NT2/D1 (cell line): Measurements from ENCODE around the gene GNAI1.

ENCODE experiments used
- DNase-seq: peaks from one replicate; pipeline ENCODE4 v3.0.0-alpha.2; 2011; ENCODE audit warnings: low read depth, low spot score
- H3K27me3 ChIP-seq: 2 replicates; pipeline ENCODE4 v1.6.0; 2011; ENCODE audit warnings: mild to moderate bottlenecking; ENCODE audit not compliant: insufficient read length, insufficient read depth
- H3K36me3 ChIP-seq: 2 replicates; pipeline ENCODE4 v1.6.1; 2011; ENCODE audit warnings: mild to moderate bottlenecking, low read length, mixed read lengths; ENCODE audit not compliant: insufficient read depth, insufficient read length
- H3K4me1 ChIP-seq: 2 replicates; pipeline ENCODE4 v1.5.1; 2011; ENCODE audit not compliant: insufficient read depth, insufficient read length
- H3K4me3 ChIP-seq: 2 replicates; pipeline ENCODE4 v1.5.1; 2011; ENCODE audit warnings: low read depth; ENCODE audit not compliant: insufficient read length
- H3K9ac ChIP-seq: 2 replicates; pipeline ENCODE4 v1.6.0; 2011; ENCODE audit warnings: low read depth; ENCODE audit not compliant: insufficient read length
- H3K9me3 ChIP-seq: 2 replicates; pipeline ENCODE4 v1.5.1; 2011; ENCODE audit warnings: mild to moderate bottlenecking, low read length; ENCODE audit not compliant: insufficient read depth
- SUZ12 ChIP-seq: IDR thresholded peaks from 2 replicates; pipeline ENCODE4 v1.6.1; 2011; ENCODE audit not compliant: insufficient read length, insufficient read depth; ENCODE audit errors: extremely low read depth
- YY1 ChIP-seq: IDR thresholded peaks from 2 replicates; pipeline ENCODE4 v1.6.1; 2011; ENCODE audit not compliant: insufficient read length, insufficient read depth
- ZNF274 ChIP-seq: IDR thresholded peaks from 2 replicates; pipeline ENCODE4 v1.6.1; 2011; ENCODE audit warnings: mild to moderate bottlenecking, low read depth, low read length

GNAI1 gene

DNA sequence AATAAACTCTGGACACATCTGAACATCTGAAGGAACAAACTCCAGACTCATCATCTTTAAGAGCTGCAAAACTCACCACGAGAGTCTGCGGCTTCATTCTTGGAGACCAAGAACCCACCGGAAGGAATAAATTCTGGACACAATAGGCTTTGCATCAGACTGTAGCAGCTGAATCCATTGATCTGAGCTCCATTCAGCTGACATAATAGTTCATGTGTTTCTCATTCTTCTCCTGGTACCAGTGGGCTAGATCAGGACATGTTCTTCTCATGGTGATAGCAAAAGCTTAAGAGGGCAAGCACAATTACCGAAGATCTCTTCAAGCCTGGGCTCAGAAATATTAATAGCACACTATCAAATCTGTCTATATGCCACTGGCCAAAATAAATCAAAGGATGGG is 20.5 kb upstream of the GNAI1 start:
- DNase-seq: no peak
- Histone ChIP-seq H3K36me3 (no peaks in the 10 kb centered on the region), H3K9me3 (no peaks in the 10 kb centered on the region), H3K4me3 (no peak overlapping the region), H3K27me3 (no peaks in the 10 kb centered on the region), H3K4me1 (no peaks in the 10 kb centered on the region), H3K9ac (no peak overlapping the region)
- TF ChIP-seq SUZ12 (no peak), YY1 (no peak), ZNF274 (no peak)

DNA sequence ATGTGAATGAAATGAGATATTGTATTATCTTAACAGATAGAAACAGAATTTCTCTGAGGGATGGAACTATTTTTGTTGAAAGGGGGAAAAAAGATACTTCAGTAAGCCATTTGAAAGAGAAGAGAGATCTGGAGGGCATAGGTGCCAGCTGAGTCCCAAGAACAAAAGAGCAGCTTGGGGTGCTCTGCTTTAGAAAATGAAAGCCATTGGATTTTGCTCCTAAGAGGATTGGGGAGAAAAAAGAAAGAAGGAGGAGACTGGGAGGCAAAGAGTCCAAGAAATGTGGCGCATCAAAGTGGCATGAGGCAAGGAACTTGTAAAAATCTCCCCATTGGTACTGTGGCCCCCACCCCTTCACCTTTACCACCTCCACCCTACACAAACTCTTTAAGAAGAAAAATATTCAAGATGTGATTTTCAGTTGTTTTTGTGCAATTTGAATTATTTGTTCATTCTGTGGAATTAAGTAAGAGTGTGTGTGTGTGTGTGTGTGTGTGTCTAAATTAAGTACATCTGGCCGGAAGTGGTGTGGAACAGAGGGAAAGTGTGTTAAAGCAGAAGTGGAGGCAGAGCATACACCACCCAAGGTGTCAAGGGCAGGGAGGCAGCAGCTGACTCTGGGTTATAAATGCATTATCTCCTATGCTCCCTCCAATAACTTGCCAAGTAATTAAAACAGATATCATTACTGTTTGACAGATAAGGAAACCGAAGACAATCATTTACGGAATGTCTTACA is 9.9 kb upstream of the GNAI1 start:
- no peaks in the 10 kb centered on the region for H3K4me1 ChIP-seq
- no peak overlapping the region for H3K4me3 ChIP-seq
- TF ChIP-seq ZNF274: no peak
- TF ChIP-seq YY1: no peak
- TF ChIP-seq SUZ12: no peak
- no peaks in the 10 kb centered on the region for H3K9me3 ChIP-seq
- H3K9ac ChIP-seq: no peak overlapping the region
- H3K36me3 ChIP-seq: no peaks in the 10 kb centered on the region
- no peak for DNase-seq
- H3K27me3 ChIP-seq: no peaks in the 10 kb centered on the region

DNA sequence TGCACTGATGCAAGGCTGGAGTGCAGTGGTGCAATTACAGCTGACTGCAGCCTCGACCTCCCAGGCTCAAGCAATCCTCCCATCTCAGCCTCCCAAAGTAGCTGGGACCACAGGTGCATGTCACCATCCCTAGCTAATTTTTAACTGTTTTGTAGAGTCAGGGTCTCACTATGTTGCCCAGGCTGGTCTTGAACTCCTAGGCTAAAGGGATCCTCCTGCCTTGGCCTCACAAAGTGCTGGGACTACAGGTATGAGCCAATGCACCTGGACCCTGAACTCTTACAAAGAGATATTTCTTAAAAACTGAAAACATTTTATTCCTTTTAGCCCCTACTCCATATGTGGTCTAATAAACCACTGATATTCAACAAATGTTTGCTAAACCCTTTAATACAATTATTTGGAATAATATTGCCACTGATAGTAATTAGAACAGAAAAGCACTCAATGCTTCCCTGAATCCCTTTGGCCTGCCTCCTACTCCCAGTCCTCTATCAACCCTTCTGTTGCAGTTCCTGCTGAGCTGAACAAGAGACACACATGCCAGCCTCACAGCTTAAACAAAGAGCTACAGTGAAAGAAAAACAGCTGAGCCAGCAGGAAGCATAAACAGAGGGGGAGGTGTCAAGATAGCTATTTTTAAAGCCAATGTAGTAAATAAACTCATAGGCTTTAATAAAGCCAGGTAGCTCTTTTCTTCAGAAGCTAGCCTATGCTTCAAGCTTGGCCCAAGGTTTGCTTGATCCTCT is 7.0 kb upstream of the GNAI1 start:
- no peaks in the 10 kb centered on the region for H3K36me3 ChIP-seq
- TF ChIP-seq ZNF274 (no peak), YY1 (no peak), SUZ12 (no peak)
- no peaks in the 10 kb centered on the region for H3K27me3 ChIP-seq
- no peaks in the 10 kb centered on the region for H3K9me3 ChIP-seq
- DNase-seq: peak; percentile 77
- no peaks in the 10 kb centered on the region for H3K4me1 ChIP-seq
- no peak overlapping the region for H3K9ac ChIP-seq
- no peak overlapping the region for H3K4me3 ChIP-seq

DNA sequence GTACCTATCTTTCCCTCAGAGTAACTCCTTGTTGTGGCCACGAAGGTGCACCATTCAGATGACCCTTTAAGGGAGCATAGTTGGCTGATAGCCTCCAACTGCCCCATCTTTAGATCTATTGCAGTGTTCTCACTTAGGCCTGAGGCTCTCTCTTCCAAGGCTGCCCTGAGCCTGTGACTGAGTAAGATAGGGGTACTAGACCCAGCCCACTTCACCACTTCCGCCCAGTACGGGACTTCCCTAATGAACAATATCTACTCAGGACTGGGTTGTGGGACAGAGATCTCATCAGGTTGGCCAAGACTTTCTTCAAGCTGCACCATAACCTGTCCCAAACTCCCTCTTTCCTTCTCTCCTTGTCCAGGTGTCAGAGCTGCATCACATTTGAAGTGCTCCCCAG is 5.7 kb upstream of the GNAI1 start:
- Histone ChIP-seq H3K9ac (no peak overlapping the region), H3K36me3 (no peaks in the 10 kb centered on the region), H3K4me3 (no peak overlapping the region), H3K4me1 (no peaks in the 10 kb centered on the region), H3K9me3 (no peaks in the 10 kb centered on the region), H3K27me3 (no peaks in the 10 kb centered on the region)
- DNase-seq: no peak
- TF ChIP-seq ZNF274: no peak
- no peak for TF ChIP-seq SUZ12
- no peak for TF ChIP-seq YY1

DNA sequence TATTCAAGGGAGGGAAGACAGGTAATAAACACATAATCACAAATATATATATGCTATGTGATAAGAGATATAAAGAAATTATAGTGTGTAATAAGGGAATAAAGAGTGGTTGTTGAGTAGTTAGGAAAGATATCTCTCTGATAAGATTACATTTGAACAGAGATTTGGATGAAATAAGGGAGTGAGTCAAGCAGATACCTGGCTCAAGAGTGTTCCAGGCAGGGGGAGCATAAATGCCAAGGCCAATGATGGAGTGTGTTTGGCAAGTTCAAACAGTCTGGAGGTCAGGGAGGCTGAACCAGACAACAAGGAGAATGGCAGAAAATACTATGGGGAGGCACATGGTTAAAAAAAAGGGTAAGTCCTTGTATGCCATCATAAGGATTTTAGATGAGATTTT is 4.8 kb upstream of the GNAI1 start:
- H3K9me3 ChIP-seq: no peaks in the 10 kb centered on the region
- no peaks in the 10 kb centered on the region for H3K36me3 ChIP-seq
- DNase-seq: no peak
- no peak for TF ChIP-seq YY1
- no peak for TF ChIP-seq ZNF274
- TF ChIP-seq SUZ12: no peak
- no peak overlapping the region for H3K4me3 ChIP-seq
- H3K9ac ChIP-seq: no peak overlapping the region
- no peaks in the 10 kb centered on the region for H3K4me1 ChIP-seq
- no peaks in the 10 kb centered on the region for H3K27me3 ChIP-seq

DNA sequence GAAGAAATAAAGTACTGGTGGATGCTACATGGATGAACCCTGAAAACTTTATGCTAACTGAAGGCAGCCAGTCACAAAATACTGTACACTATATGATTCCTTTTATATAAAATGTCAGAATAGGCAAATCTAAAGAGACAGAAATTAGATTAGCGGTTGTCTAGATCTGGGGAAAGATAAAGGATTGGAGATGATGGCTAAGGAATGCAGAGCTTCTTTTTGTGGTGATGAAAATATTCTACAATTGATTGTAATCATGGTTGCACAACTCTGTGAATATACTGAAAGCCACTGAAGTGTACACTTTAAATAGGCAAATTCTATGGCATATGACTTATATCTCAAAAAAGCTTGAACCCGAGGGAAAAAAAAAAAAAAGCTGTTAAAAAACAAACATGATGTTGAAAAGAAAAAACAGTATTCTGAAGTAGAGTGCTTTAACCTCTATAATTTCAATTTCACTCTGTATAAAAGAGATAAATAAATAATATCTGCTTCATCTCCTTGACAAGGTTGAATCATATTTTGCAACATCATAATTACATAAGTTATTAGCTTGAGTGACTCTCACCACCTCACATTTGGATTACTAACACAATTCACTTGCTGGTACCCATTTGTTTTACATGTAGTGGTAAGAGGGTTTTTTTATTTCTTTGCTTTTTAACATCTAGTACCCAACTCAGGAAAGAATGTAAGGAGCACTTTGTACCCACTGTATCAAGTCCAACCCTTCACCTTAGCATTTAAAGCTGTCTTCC is 2.8 kb upstream of the GNAI1 start:
- H3K9me3 ChIP-seq: no peaks in the 10 kb centered on the region
- TF ChIP-seq ZNF274: no peak
- no peak for TF ChIP-seq SUZ12
- no peaks in the 10 kb centered on the region for H3K4me1 ChIP-seq

DNA sequence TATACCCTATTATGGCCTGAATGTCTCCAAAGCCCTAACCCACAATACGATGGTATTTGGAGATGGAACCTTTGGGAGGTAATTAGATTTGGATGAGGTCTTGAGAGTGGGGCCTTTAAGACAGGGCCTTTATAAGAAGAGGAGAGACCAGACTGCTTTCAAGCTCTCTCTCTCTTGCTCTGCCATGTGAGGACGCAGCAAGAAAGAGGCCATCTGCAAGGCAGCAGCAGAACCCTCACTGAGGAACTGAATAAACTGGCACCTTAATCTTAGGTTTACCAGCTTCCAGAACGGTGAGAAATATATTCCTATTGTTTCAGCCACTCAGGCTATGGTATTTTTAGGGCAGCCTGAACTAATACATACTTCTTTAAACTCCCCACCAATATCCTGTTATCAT is 2.0 kb upstream of the GNAI1 start:
- no peak for DNase-seq
- TF ChIP-seq YY1: no peak
- no peak for TF ChIP-seq ZNF274
- TF ChIP-seq SUZ12: no peak
- no peaks in the 10 kb centered on the region for H3K27me3 ChIP-seq

More for the DNA sequence above, 2.8 kb upstream of the GNAI1 start:
- Histone ChIP-seq H3K36me3 (no peaks in the 10 kb centered on the region), H3K27me3 (no peaks in the 10 kb centered on the region), H3K4me3 (no peak overlapping the region), H3K9ac (no peak overlapping the region)
- DNase-seq: no peak

More for the DNA sequence above, 2.0 kb upstream of the GNAI1 start:
- no peaks in the 10 kb centered on the region for H3K36me3 ChIP-seq
- no peak overlapping the region for H3K9ac ChIP-seq
- no peak overlapping the region for H3K4me3 ChIP-seq
- no peaks in the 10 kb centered on the region for H3K9me3 ChIP-seq
- no peaks in the 10 kb centered on the region for H3K4me1 ChIP-seq
